NCI-H82 treated with DMSO at 0.1 percent for 48 hours (cell line): Measurements from ENCODE around the gene CAPZA2.
"Not testable (repeated sequence)": the region's sequence is repeated elsewhere in the genome, so short reads cannot be mapped to it uniquely, and the experiment has no call there.

Experiments
- DNase-seq: peaks from one replicate; lab custom pipeline; 2025; ENCODE audit not compliant: unreplicated experiment; lab: John Stamatoyannopoulos, UW

Gene CAPZA2

DNA sequence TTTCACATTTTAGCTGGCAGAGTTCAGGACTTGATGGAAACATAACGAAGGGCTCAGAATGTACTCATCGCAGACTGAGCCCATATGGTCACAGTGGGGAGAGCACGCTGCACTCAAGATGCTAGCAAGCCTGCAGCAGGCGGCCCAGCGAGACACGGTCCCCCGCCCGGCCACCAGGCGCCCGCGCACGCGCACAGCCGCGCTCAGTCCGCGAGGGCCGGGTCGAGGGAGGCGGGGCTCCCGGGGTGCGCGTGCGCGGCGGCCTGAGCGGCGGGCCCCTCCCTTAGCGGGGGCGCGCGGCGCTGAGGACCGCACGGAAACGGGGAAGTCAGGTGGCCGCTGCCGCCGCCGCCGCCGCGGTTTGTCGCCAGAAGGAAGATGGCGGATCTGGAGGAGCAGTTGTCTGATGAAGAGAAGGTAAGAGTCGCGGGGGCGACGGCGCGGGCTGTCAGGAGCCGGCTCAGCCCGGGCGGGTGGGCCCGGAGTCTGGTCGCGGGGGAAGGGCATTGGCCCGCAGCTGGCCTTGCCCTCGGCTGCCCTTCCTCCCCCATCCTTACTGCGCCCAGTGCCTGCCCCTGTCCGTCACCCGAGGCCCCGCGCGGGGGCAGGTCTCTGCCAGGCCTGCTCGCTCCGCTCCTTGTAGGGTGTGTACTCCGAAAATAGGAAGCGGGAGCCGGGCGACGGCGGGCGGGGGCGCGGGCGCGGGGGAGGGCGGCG lies at the start of gene CAPZA2:
Gene CAPZA2 (plus strand): TSS at position 354 of the 717 bp plus-strand sequence. CDS start 25 bp downstream, at position 379.
- peak; percentile 85 for DNase-seq

DNA sequence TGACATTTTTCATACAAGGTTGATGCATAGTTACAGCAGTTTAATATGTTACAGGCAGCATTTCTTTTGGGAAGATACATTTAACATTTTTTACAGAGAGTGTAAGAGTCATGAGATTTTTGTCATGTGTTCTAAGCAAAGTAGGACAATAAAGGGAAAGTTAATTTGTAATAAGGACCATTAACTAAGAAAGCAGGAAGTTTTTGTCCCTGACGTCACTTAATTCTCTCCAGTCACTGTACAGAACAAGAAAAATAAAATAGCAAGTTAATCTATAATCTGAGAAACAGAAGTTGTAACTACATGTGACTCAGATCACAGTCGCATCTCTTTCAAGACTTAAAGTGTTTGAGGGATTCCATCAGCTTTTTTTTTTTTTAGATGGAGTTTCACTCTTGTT lies 49.5 kb upstream of the CAPZA2 start:
- DNase-seq: no peak

DNA sequence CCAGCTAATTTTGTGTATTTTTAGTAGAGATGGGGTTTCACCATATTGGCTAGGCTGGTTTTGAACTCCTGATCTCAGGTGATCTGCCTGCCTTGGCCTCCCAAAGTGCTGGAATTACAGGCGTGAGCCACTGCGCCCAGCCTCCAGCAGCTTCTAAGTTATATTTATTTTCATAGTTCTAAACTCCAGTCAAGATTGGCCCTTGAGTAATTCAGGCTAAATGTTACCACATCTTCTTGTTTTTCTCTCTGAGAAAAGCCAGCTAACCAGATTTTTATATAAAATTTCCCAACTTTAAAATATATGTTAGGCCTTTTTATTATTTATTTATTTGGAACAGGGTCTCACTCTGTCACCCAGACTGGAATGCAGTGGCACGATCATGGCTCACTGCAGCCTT lies 49.0 kb upstream of the CAPZA2 start:
- not testable (repeated sequence) for DNase-seq

DNA sequence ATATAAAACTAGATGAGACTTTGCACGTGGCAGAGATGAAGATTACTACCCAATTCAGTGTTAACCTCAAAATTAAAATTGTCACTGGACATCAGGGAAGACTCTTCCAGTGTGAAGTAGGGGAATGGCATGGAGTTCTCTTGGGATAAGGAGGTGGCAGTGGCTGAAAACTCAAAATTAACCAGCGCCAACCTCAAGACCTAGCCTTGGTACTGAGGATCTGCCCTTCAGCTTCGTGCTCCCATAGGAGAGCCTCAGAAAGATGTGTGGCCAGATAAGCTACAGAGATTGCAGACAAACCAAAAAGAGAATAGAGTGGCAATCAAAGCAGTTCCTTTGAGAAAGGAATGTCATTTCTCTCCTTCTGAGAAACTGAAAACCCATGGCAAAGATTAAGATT lies 47.3 kb upstream of the CAPZA2 start:
- DNase-seq: no peak

DNA sequence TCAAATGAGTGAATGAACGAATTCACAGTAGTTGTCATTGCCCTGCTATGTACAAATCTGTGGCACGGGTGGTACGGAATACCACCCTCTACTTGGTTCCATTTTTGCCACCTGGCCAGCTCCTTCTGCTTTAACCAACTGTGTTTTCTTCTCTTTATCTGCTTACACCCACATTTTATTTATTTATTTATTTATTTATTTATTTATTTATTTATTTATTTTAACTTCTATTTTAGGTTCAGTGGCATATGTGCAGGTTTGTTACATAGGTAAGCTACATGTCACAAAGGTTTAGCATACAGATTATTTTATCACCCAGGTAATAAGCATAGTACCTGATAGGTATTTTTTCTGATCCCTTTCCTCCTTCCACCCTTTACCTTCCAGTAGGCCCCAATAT lies 42.2 kb upstream of the CAPZA2 start:
- DNase-seq: no peak

DNA sequence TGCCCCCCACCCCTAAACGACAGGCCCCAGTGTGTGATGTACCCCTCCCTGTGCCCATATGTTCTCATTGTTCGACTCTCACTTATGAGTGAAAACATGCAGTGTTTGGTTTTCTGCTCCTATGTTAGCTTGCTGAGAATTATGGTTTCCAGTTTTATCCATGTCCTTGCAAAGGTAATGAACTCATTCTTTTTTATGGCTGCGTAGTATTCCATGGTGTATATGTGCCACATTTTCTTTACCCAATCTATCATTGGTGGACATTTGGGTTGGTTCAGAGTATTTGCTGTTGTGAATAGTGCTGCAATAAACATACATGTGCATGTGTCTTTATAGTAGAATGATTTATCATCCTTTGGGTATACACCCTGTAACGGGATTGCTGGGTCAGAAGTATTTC lies 40.7 kb upstream of the CAPZA2 start:
- not testable (repeated sequence) for DNase-seq

DNA sequence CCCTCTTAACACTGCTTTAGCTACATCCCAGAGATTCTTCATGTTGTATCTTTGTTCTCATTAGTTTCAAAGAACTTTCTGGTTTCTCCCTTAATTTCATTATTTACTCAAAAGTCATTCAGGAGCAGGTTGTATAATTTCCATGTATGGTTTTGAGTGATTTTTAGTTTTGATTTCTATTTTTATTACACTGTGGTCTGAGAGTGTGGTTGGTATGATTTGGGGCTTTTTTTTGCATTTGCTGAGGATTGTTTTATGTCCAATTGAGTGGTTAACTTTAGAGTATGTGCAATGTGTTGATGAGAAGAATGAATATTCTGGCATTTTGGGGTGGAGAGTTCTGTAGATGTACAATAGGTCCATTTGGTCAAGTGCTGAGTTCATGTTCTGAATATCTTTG lies 37.9 kb upstream of the CAPZA2 start:
- DNase-seq: no peak

DNA sequence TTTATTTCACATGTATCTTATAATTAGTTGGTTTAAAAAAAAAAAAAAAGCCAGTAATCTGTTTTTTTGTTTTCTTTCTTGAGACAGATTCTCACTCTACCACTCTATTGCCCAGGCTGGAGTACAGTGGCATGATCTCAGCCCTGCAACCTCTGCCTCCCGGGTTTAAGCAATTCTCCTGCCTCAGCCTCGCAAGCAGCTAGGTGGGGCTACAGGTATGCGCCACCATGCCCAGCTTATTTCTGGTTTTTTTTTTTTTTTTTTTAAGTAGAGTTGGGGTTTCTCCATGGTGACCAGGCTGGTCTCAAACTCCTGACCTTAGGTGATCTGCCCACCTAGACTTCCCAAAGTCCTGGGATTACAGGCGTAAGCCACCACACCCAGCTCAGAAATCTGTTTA lies 34.1 kb upstream of the CAPZA2 start:
- DNase-seq: no peak

DNA sequence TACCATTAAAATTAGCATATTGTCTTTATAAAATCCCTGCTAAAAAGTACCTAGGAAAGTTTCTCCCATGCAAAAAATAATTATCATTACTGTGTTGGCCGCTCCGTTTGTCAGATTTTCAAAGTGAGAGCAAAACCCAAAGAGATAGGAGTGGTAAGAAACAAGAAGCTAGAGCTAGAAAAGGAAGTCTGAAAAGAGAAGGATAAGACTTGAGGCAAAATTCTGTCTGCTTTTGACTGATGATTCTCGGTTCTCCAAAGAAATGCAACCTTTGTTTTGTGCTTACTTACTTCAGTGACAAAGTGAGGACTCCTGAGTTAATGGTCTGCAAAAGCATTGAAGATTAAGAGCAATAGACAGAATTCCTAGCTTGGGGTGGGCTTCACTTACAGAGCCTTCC lies 33.3 kb upstream of the CAPZA2 start:
- no peak for DNase-seq

DNA sequence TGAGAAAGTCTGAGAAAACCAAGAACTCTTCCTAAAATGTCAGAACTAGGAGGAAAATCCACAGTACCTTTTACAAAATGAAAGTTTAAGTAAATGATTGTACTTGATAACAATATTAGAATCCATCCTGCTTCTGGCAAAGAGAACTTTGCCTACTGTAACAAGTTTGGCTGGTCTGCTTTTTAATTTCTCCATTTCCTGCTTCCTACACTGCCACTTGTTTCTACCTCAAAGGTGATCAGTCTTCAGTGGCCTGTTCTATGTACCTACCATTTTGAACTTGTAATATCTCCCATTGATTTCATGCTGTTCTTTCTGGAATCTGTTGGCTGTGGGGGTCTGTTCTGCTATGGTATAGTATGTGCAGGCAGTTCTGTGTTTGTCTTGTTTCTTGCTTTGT lies 32.9 kb upstream of the CAPZA2 start:
- no peak for DNase-seq

DNA sequence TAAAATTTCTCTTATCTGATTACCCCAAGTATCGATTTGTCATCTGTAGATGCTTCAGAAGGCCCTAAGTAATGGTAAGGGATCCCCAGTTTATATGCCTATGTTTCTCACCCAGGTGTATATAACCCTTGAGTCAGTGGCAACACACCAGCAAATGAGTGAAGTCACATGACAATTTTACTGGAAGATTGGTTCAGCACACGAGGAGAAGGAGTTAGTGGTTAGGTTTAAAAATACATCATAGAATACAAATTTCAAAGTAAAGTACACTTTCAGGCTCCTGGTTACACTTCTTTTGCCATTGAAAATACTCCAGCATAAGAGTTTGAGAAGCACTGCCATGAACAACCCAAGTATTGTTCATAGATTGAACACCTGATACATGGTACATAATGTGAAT lies 29.7 kb upstream of the CAPZA2 start:
- no peak for DNase-seq

DNA sequence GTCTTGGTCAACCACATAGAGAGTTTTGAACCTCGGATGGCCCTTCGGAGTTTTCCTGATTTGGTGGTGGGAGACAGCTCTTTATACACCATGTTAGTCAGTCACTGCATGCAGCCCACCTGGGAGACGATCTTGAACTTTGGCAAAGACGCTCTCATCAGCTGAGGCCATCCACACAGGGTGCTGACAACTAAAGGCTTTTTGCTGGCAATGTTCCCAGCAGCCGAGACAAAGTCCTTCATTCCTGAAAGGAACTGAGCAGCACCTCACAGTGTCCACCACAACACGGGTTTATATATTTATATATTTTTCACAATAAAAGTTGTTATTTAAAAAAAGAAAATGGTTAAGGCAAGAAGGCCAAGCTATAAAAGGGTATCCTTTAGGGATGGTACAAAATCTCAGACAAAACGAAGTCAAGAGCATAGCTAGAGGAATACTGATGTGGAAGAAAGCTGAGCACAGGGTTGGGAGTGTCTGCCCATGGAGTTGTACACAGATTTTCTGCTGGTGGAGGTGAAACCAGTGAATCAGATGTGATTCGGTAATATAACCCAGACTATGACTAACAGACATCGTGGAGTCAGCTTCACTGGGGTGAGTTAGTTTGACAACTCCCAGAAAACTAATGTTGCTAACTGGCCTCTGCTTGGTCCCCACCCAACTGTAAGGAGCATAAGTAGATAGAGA lies 27.4 kb upstream of the CAPZA2 start:
- no peak for DNase-seq

DNA sequence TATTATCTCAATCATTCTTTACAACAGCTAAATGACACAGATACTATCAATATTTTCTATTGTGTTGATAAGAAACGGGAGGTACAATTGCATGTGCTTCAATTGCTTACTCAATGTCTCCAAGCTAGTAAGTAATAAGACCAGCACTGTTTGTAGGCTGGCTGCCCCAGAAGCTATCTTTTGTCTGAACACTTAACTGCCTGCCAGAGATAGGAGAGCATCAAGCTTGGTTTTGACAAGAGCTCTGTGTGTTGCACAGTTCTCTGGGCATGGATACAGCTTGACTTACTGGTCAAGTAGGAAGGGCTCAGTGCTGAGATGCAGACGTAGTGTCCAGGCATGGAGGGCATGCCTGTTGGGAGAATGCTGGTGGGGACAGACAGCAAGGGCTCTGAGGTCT lies 26.3 kb upstream of the CAPZA2 start:
- no peak for DNase-seq

DNA sequence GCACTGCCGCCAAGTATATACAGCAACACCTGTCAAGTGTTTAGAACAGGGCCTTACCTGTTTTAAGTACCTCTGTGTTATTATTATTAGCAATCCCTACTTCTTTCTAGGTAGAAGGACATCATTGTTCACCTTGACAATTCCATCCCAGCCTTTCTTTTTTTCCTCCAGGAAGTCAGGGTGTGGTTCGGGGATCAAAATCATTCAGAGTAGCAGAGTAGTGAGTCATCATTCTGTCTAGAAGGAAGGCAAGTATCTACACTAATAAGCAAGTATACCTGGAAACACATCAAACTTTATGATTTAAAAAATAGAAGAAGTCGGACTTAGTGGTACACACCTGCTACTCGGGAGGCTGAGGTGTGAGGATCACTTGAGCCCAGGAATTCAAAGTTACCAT lies 25.5 kb upstream of the CAPZA2 start:
- no peak for DNase-seq

DNA sequence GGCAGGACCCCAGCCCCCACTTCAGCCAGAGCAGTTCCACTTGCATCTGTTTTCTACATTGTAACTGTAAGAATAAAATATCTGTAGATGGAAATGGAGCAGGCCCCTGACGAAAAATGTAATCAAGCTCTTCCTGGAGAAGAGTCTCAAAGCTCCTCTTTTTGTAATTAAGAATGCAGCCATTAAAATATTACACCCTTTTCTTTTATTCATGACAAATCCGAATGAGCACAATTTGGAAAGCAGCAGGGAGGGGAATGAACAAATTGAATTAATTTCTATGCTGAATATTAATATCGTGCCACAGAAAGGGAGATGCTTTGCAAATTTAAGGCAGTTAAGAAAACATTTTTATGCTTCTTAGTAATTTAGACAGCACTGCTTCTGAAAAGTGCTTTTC lies 24.8 kb upstream of the CAPZA2 start:
- DNase-seq: no peak

DNA sequence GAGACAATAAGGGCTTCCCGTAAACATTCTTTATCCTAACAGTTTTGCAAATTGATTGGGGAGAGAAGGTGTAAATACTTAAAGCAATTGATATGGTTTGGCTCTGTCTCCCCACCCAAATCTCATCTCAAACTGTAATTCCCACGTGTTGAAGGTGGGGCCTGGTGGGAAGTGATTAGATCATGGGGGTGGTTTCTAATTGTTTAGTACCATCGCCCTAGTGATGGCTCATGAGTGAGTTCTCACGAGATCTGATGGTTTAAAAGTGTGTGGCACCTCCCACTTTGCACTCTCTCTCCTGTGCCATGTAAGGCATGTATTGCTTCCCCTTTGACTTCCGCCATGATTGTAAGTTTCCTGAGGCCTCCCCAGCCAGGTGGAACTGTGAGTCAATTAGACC lies 22.1 kb upstream of the CAPZA2 start:
- DNase-seq: no peak

DNA sequence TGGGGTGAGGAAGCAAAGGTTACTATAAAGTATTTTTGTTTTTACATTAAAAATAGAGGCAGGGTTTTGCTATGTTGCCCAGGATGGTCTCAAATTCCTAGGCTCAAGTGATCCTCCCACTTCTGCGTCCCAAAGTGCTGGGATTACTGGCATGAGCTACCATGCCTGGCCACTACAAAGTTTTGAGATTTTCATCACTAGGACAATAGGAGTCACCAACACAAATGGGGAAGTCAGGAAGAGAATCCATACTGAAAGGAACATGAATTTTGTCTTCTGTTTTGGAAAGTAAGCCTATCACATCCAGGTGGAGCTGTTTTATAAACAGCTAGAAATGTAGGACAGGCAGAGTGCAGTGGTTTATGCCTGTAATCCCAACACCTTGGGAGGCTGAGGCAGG lies 20.0 kb upstream of the CAPZA2 start:
- no peak for DNase-seq

DNA sequence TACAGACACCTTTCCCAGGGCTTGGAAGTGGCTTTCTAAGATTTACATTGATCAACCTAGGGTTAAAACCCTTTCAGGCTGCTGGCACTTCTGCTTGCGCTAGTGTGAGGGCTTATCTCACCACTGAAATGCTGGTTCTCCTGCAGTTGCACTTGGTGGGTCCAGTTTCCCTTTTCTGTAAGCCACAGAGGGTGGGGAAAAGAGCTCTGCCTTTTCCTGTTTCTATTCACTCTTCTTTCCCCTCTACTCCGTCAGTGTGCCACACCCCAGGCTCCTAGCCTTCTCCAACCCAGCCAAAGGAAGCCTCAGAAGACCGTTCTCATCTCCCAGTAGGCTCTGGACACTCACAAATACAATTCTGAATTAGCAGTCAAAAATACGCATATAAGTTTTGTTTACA lies 19.0 kb upstream of the CAPZA2 start:
- no peak for DNase-seq

DNA sequence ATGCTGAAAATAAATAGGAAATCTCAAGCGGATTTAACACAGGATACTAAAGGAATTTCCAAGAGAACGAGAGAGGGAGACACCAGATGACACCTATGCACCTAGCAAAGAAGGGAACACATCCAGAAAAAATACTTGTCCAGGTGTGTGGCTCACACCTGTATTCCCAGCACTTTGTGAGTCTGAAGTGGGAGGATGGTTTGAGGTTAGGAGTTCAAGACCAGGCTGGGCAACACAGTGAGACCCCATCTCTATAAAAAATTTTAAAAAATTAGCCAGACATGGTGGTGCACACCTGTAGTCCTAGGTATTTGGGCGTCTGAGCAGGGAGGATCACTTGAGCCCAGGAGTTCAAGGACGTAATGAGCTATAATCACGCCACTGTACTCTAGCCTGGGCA lies 11.2 kb upstream of the CAPZA2 start:
- no peak for DNase-seq

DNA sequence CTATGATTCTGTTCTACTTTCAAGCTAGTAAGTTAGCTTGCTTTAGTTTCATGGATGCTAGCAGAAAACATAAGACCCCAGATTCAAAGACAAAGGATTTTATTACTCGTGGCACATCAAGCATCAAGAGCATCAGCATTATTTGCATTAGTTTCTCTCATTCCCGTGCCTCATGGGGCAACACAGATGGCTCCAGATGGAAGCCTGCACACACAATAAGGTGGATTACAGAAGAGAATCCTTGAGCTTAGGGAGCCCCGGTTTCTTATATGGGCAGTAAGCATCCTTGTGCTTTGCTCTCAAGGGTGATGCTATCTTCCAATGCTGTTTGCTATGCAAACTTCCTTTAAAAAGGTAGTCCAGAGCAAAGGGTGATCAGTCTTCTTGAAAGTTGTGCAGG lies 10.7 kb upstream of the CAPZA2 start:
- no peak for DNase-seq

DNA sequence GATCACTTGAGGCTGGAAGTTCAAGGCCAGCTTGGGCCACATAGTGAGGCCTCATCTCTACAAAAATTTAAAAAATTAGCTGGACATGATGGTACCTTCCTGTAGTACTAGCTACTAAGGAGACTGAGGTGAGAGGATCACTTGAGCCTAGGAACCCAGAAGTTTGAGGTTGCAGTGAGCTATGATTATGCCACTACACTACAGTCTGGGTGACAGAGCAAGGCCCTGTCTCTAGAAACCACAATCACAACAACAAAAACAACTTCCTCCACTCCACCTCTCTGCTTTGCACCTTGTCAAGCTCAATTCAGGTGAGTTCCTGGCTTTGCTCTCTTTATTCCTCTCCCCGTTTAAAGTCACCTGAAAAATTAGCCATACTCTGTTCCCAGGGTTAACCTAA lies 8.3 kb upstream of the CAPZA2 start:
- DNase-seq: no peak

DNA sequence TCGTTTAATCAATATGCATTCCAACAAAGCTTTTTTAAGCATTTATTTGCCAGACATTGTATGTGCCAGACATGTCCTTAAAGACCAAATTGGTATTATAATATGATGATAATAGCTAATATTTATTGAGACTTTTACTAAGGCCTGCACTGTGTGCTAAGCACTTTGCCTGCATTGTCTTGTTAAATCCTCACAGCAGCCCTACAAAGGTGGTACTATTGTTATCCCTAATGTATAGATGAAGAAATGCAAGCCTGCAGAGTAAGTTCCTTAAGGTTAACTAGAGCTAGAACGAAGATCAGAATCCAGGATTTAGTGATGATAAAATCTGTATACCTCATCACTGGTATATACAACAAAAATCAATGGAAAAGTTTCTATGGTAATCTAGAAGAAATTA lies 5.3 kb upstream of the CAPZA2 start:
- no peak for DNase-seq

DNA sequence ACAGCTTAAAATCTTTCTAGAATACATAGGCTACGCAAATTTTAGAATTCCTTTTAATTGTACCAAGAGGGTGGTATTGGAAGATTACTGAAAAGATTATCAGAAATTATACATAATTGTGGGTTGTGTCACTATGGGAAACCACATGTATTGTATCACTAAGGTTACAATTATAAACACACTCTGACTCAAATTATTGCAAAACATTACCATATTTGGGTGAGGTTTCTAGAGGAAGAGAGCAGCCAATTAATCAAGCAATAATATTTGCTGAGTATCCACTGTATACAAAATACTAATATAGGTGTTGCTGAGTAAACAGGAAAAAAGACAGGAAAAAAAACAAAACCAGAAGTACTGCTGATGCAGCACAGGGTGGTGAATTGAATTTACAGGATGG lies 3.1 kb upstream of the CAPZA2 start:
- DNase-seq: no peak
